ENCODE results near the gene EFNB1. TPM values are rescaled to one million over a fixed set of nuclear protein-coding genes. Genes with fewer than 3 reads are reported as not detected.
"Not testable (repeated sequence)": the region's sequence is repeated elsewhere in the genome, so short reads cannot be mapped to it uniquely, and the experiment has no call there.

Gene EFNB1
- total RNA-seq, 1 donor from 2014 or later: 43.0 TPM

GRCh38 chrX:68794461-68794860, 34.4 kb upstream of the EFNB1 start:
- Histone ChIP-seq H3K36me3 (no peaks in the 10 kb centered on the region), H3K27ac (no peak overlapping the region), H3K4me3 (no peak overlapping the region), H3K9me3 (no peaks in the 10 kb centered on the region), H3K27me3 (no peaks in the 10 kb centered on the region), H3K4me1 (no peaks in the 10 kb centered on the region)
- TF ChIP-seq POLR2AphosphoS5 (IDR thresholded peaks at IDR 0.05; ENCODE audit: insufficient read depth in 1 of 2, low read depth in 1 of 2) (no peak), CTCF (IDR thresholded peaks at IDR 0.05) (no peak), POLR2A (IDR thresholded peaks at IDR 0.05) (no peak)
- no peak for DNase-seq (ENCODE audit: extremely low spot score in 2 of 2)
- intact Hi-C loops (cut with DNase I): no loop called here

- Histone ChIP-seq H3K9me3 (no peaks in the 10 kb centered on the region), H3K36me3 (no peaks in the 10 kb centered on the region), H3K27me3 (no peaks in the 10 kb centered on the region), H3K4me1 (no peaks in the 10 kb centered on the region), H3K4me3 (no peak overlapping the region), H3K27ac (no peak overlapping the region)
- TF ChIP-seq CTCF (IDR thresholded peaks at IDR 0.05) (no peak), POLR2A (IDR thresholded peaks at IDR 0.05) (no peak), POLR2AphosphoS5 (IDR thresholded peaks at IDR 0.05; ENCODE audit: insufficient read depth in 1 of 2, low read depth in 1 of 2) (no peak)
- DNase-seq (ENCODE audit: extremely low spot score in 2 of 2): no peak
- intact Hi-C loops (cut with DNase I): no loop called here
These were observed 33.1 kb upstream of the EFNB1 start for GRCh38 chrX:68795741-68796140.

DNA sequence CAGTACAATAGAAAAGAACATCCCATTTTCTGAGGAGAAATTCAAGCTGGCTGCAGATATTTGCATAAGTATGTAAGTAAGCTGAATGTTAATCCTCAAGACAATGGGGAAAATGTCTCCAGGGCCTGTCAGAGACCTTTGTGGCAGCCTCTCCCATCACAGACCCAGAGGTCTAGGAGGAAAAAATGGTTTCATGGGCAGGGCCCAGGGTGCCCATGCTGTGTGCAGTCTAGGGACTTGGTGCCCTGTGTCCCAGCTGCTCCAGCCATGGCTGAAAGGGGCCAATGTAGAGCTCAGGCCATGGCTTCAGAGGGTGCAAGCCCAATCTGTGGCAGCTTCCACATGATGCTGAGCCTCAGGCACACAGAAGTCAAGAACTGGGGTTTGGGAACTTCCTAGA, 30.4 kb upstream of the EFNB1 start:
- H3K36me3 ChIP-seq; intact Hi-C loops (cut with DNase I); H3K27me3 ChIP-seq; H3K4me3 ChIP-seq; DNase-seq (ENCODE audit: extremely low spot score in 2 of 2); H3K9me3 ChIP-seq; H3K27ac ChIP-seq; H3K4me1 ChIP-seq: not testable (repeated sequence)

- H3K4me1 ChIP-seq: no peaks in the 10 kb centered on the region
- TF ChIP-seq CTCF (IDR thresholded peaks at IDR 0.05): no peak
- TF ChIP-seq POLR2AphosphoS5 (IDR thresholded peaks at IDR 0.05; ENCODE audit: insufficient read depth in 1 of 2, low read depth in 1 of 2): no peak
- no peak for TF ChIP-seq POLR2A (IDR thresholded peaks at IDR 0.05)
- H3K36me3 ChIP-seq: no peaks in the 10 kb centered on the region
- intact Hi-C loops (cut with DNase I): loop anchor here (10.0 kb wide), 1 partner anchor 77 kb away; no protein-coding TSS in a partner anchor
- H3K9me3 ChIP-seq: no peaks in the 10 kb centered on the region
- no peak overlapping the region for H3K27ac ChIP-seq
- no peaks in the 10 kb centered on the region for H3K27me3 ChIP-seq
- no peak overlapping the region for H3K4me3 ChIP-seq
- DNase-seq (ENCODE audit: extremely low spot score in 2 of 2): no peak
These were observed 27.0 kb upstream of the EFNB1 start for GRCh38 chrX:68801737-68802290.

GRCh38 chrX:68807818-68808217, 21.0 kb upstream of the EFNB1 start:
- H3K4me1 ChIP-seq: no peaks in the 10 kb centered on the region
- intact Hi-C loops (cut with DNase I): loop anchor here (10.0 kb wide), 1 partner anchor 83 kb away; no protein-coding TSS in a partner anchor
- TF ChIP-seq CTCF (IDR thresholded peaks at IDR 0.05) (peak in 1 of 3 experiments; percentile 9), POLR2AphosphoS5 (IDR thresholded peaks at IDR 0.05; ENCODE audit: insufficient read depth in 1 of 2, low read depth in 1 of 2) (no peak)
- DNase-seq (ENCODE audit: extremely low spot score in 2 of 2): peak in 1 of 2 donors; percentile 49
- H3K27me3 ChIP-seq: no peaks in the 10 kb centered on the region
- H3K9me3 ChIP-seq: no peaks in the 10 kb centered on the region
- H3K36me3 ChIP-seq: no peaks in the 10 kb centered on the region
- H3K4me3 ChIP-seq: no peak overlapping the region
- H3K27ac ChIP-seq: no peak overlapping the region
